ENCODE data around the gene C6orf89.

C6orf89 gene

DNA sequence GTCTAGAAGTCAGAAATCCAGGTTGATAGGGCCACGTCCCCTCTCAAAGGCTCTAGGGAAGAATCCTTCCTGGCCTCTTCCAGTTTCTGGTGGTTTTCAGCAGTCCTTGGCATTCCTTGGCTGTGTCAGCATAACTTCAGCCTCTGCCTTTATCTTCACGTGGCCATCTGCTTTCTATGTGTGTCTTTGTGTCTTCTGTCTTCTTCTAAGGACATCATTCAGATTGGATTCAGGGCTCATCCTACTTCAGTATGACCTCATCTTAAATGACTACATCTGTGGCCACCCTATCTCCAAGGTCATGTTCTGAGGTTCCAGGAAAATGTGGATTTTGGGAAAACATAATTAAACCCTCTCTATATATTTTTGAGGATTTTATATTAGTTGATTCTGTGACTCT, 23.0 kb downstream of the C6orf89 start:
- TF ChIP-seq, protein P1, sequence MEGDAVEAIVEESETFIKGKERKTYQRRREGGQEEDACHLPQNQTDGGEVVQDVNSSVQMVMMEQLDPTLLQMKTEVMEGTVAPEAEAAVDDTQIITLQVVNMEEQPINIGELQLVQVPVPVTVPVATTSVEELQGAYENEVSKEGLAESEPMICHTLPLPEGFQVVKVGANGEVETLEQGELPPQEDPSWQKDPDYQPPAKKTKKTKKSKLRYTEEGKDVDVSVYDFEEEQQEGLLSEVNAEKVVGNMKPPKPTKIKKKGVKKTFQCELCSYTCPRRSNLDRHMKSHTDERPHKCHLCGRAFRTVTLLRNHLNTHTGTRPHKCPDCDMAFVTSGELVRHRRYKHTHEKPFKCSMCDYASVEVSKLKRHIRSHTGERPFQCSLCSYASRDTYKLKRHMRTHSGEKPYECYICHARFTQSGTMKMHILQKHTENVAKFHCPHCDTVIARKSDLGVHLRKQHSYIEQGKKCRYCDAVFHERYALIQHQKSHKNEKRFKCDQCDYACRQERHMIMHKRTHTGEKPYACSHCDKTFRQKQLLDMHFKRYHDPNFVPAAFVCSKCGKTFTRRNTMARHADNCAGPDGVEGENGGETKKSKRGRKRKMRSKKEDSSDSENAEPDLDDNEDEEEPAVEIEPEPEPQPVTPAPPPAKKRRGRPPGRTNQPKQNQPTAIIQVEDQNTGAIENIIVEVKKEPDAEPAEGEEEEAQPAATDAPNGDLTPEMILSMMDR (IDR thresholded peaks at IDR 0.05; ENCODE audit: low read depth, low read length, missing control alignments), result no peak
- DNase-seq (ENCODE audit: low read depth), result no peak
- in situ Hi-C loops (cut with HindIII; ENCODE audit: low sequenced_read_pairs), result loop anchor here (5.0 kb wide), 1 partner anchor 96 kb away; no protein-coding TSS in a partner anchor
- no peak overlapping the region for H3K4me3 ChIP-seq (ENCODE audit: low read depth, low read length)

DNA sequence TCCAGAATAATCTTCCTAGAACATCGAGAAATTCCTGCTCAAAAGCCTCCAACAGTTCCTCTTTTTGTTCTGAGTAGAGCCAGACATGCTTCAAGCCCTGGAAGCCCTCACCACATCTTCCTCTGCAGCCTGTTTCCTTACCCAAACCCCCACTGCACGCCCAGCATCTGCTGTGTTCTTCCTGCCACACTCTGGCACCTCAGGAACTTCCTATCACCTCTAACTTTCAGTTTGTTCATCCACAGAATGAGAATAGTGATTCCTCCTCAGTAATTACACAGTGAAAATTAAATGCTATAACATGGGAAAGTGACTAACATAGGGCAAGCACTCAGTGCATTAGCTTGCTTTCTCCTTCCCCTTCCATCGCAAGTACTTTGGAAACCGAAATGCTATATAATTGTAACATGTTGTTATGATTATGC, 26.3 kb downstream of the C6orf89 start:
- in situ Hi-C loops (cut with HindIII; ENCODE audit: low sequenced_read_pairs), result no loop called here
- DNase-seq (ENCODE audit: low read depth), result no peak
- no peak overlapping the region for H3K4me3 ChIP-seq (ENCODE audit: low read depth, low read length)
- TF ChIP-seq, protein P1 (IDR thresholded peaks at IDR 0.05; ENCODE audit: low read depth, low read length, missing control alignments), result no peak

DNA sequence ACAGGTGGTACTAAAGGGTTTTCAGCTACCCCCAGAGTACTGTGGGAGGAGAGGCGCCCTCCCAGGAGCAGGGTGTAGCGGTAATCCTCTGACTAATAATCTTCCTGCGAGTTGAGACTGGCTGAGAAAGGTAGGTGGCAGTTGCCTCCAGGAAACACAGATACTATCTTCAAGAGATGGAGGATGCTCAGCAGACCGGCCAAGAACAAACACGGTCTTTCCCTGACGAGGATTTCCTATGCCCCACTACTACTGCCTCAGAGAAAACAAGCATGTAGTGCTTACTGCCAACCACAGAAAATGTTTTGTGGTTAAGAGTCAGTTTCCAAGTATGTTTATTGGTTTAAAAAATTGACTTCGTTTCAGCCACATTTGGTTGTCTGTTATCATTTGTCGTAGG, 26.8 kb downstream of the C6orf89 start:
- in situ Hi-C loops (cut with HindIII; ENCODE audit: low sequenced_read_pairs), result no loop called here
- no peak overlapping the region for H3K4me3 ChIP-seq (ENCODE audit: low read depth, low read length)
- TF ChIP-seq, protein P1 (IDR thresholded peaks at IDR 0.05; ENCODE audit: low read depth, low read length, missing control alignments), result no peak

DNA sequence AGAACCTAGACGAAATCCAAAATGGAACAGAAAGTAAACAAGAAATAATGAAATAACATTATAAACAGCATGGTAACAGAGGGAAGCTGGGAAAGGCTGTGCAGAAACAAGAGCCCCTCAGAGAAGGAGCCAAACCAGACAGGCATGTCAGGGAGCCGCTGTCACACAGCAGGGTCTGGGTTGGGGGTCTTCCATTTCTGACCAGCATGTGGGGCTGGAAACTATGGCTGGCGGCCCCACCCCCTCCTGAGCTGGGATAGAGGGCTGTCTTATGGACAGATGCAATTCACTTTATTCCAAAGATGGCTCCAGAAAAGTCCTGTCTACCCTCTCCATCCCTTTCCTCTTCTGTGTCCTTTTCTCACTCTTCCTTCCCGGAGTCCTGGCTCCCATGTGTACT, 27.3 kb downstream of the C6orf89 start:
- DNase-seq (ENCODE audit: low read depth), result no peak
- TF ChIP-seq, protein P1 (IDR thresholded peaks at IDR 0.05; ENCODE audit: low read depth, low read length, missing control alignments), result no peak
- H3K4me3 ChIP-seq (ENCODE audit: low read depth, low read length), result no peak overlapping the region
- in situ Hi-C loops (cut with HindIII; ENCODE audit: low sequenced_read_pairs), result no loop called here

More for the DNA sequence above, 26.8 kb downstream of the C6orf89 start:
- peak; percentile 74 for DNase-seq (ENCODE audit: low read depth)

DNA sequence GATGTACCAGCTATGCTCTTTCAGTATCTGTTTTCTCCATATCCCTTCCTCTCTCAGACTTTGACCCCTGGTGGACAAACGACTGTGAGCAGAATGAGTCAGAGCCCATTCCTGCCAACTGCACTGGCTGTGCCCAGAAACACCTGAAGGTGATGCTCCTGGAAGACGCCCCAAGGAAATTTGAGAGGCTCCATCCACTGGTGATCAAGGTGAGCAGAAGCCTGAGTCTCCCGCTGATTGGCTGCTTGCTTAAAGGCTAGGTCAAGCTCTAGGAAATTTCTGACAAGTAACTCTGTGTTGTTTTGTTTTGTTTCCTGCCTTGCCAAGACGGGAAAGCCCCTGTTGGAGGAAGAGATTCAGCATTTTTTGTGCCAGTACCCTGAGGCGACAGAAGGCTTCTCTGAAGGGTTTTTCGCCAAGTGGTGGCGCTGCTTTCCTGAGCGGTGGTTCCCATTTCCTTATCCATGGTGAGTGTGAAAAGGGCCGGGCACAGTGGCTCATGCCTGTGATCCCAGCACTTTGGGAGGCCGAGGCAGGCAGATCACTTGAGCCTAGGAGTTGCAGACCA, 28.6 kb downstream of the C6orf89 start:
- peak; percentile 22 for DNase-seq (ENCODE audit: low read depth)
- in situ Hi-C loops (cut with HindIII; ENCODE audit: low sequenced_read_pairs), result no loop called here
- no peak overlapping the region for H3K4me3 ChIP-seq (ENCODE audit: low read depth, low read length)
- TF ChIP-seq, protein P1 (IDR thresholded peaks at IDR 0.05; ENCODE audit: low read depth, low read length, missing control alignments), result peak; percentile 45

DNA sequence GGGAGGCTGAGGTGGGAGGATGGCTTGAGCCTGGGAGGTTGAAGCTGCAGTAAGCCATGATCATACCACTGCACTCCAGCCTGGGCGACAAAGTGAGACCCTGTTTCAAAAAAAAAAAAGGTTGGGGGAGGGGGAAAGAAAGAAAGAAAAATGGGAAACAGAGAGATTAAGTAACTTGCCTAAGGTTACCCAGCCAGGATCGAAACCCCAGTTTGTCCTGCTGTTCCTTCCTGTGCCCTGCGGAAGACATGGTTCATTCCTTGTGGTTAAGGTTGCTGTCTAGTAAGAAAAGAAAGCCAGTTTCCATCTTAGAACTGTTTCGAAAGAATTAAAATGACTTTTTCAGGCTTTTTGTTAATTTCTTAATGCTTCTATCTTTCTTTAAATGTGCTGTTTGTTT, 29.8 kb downstream of the C6orf89 start:
- DNase-seq (ENCODE audit: low read depth), result no peak
- TF ChIP-seq, protein P1 (IDR thresholded peaks at IDR 0.05; ENCODE audit: low read depth, low read length, missing control alignments), result no peak
- in situ Hi-C loops (cut with HindIII; ENCODE audit: low sequenced_read_pairs), result no loop called here
- no peak overlapping the region for H3K4me3 ChIP-seq (ENCODE audit: low read depth, low read length)

Measured in astrocyte of the cerebellum (primary cell).